ENCODE measurements around the gene MRPL22. TPM values are rescaled to one million over a fixed set of nuclear protein-coding genes. Genes with fewer than 3 reads are reported as not detected.
"Not testable (repeated sequence)": the region's sequence is repeated elsewhere in the genome, so short reads cannot be mapped to it uniquely, and the experiment has no call there.

The MRPL22 gene
- total RNA-seq = 10 to 100 TPM; 66.4 to 92.0 TPM

DNA sequence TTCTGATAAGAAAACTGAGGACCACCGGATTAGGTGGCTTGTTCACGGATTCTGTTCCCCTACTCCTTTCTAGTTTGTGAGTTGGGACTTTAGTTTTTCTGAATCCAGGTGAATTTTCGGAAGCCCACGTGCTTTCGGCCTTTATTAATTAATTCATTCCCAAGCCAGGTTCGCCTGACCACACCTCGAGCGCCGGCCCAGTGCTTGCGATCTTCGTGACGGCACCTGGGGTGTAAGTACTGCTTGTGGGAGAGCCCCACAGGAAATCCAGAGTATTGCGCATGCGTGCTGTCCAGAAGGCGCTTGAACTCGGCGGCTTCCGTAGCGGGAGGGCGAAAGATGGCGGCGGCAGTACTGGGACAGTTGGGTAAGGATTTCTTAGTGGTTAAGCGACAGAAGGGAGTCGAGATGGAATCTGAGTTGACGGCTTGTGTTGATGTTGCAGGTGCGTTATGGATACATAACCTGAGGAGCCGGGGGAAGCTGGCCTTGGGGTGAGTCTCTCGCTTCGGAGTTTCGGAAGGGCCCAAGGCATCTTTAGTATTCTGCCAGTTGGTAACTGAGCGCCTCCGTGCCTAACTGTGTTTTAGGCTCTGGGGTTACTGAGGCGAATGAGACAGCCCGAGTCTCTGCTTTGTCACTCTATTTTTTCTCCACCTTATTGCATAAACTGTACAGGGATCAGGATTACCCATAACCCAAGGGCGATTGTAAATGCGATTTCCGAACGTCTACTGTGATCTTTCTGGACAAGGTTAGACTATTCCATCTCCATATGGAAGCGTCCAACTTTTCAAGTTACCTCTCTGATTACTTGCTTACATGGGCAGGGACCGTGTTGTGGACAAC, at the start of gene MRPL22:
TSS of gene MRPL22 (plus strand) at position 302 of the 849 bp plus-strand sequence. CDS start at position 340, 38 bp downstream.
- Mint-ChIP-seq H3K27ac (peak within 1 kb of the TSS; percentile 97), H3K36me3 (ENCODE audit: low read depth) (peaks cover 22% of the 10 kb centered on the region), H3K27me3 (no peaks in the 10 kb centered on the region), H3K4me1 (peaks cover 5% of the 10 kb centered on the region), H3K9me3 (no peaks in the 10 kb centered on the region), H3K4me3 (peak within 1 kb of the TSS; percentile 95)
- peak; percentile 63 for ATAC-seq (replicated peaks)

DNA sequence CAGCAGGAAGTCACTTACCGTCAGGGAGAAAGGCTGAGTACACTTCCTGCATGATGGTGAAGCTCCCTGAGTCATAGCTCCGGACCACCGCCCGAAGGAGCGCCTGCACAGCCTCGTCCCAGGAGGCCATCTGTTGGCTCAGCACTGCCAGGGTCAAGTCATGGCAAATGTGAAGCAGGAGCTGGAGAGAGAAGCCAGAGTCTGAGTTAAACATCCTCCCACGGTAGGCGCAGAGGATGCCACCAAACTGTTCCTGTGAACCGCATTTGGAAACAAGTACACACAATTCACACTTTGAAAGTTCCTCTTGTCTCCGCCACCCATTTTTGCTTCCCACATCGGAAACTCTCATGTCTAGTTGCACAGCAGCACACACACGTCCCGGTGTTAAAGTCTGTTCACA, 48.5 kb upstream of the MRPL22 start:
- H3K36me3 Mint-ChIP-seq (ENCODE audit: low read depth) = peaks cover 99% of the 10 kb centered on the region
- H3K27me3 Mint-ChIP-seq = no peaks in the 10 kb centered on the region
- H3K4me3 Mint-ChIP-seq = no peak overlapping the region

DNA sequence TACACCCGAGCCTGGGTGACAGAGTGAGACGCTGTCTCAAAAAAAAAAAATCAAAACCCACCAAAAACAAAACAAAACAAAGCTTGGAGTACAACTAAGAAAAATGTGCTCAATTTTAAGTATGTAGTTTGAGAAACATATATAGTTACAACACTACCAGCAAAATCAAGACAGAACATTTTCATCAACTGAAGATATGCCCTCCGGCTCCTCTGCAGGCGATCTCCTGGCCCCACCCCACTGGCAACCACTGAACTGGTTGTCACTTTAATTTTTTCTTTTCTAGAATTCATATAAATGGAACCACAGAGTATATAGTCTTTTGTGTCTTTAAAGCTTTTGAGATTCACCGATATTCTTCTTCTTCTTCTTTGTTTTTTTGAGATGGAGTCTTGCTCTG, 47.5 kb upstream of the MRPL22 start:
- Mint-ChIP-seq H3K9me3 (no peaks in the 10 kb centered on the region), H3K27me3 (no peaks in the 10 kb centered on the region), H3K4me1 (no peaks in the 10 kb centered on the region), H3K4me3 (no peak overlapping the region), H3K27ac (no peak overlapping the region), H3K36me3 (ENCODE audit: low read depth) (peaks cover 99% of the 10 kb centered on the region)
- no peak for ATAC-seq (replicated peaks)

More for the DNA sequence above, 48.5 kb upstream of the MRPL22 start:
- ATAC-seq (replicated peaks) = no peak
- H3K9me3 Mint-ChIP-seq = no peaks in the 10 kb centered on the region
- H3K4me1 Mint-ChIP-seq = no peaks in the 10 kb centered on the region
- H3K27ac Mint-ChIP-seq = no peak overlapping the region

DNA sequence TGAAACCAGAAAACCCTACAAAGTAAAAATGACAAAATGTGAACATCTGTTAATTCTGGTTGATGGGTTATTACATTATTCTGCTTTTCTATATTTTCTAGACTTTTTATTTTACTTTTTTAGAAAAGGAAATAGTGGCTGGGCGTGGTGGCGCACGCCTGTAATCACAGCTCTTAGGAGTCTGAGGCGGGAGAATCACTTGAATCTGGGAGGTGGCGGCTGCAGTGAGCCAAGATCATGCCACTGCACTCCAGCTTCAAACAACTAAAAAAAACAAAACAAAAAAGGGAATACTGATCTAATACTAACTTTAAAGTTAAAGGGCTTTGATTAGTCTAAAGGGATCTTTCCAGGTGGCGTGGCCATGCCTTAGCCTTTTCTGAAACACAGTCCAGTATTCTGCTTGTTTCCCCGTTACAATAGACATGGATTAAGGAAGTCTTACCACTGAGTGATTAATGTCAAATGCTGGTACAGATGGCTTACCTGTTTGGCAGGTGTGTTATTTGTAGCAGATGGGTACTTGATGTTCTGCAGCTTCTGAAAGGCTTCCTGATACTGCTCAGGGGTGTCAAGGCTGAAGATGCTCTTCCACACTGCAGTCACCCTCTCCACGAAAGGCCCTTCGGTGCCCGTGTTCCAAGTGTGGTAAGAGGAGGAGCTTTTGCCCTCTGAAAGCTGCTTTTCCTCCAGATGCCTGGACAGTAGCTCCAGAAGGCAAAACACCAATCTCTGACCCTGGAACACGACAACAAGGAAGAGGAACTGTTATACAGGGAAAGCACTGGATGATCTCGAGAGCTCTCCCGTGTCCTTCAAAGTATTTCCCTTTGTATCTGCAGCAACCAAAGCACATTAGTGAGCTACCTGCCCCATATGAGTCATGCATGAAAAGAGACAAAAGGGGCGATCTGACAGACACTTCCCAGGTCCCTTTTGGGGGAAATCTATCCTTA, 45.0 kb upstream of the MRPL22 start:
- Mint-ChIP-seq H3K27me3 (no peaks in the 10 kb centered on the region), H3K9me3 (no peaks in the 10 kb centered on the region), H3K36me3 (ENCODE audit: low read depth) (peaks cover 99% of the 10 kb centered on the region), H3K4me3 (no peak overlapping the region), H3K27ac (no peak overlapping the region), H3K4me1 (no peaks in the 10 kb centered on the region)
- no peak for ATAC-seq (replicated peaks)

DNA sequence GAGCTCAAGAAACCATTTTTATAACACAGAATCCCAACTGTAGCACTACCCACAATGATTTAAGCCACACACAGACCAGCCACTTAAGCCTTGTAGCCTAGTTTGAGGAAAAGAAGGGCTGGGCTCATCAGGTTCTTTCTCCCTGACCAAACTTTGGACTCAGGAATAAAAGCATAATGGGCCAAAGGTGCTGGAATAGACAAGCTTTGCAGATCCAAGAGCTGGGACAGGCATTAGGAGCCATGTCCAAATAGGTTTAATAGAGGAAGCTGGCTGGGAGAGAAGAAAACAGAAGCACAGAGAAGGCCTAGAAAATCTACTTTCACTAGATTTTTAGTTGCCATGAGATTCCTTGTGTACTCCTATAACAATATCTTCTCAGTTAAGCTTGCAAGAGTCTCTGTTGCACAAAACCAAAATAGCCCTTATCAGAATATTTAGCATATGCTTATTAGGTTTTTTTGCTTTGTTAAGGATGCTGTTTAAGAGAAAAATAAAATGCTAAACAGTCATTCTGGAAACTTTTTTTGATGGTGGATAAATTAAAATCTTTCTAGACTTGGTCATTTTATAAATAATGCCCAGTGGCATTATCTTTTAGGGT, 44.2 kb upstream of the MRPL22 start:
- no peaks in the 10 kb centered on the region for H3K4me1 Mint-ChIP-seq
- H3K4me3 Mint-ChIP-seq = no peak overlapping the region
- H3K27ac Mint-ChIP-seq = no peak overlapping the region
- H3K36me3 Mint-ChIP-seq (ENCODE audit: low read depth) = peaks cover 99% of the 10 kb centered on the region
- no peak for ATAC-seq (replicated peaks)
- H3K27me3 Mint-ChIP-seq = no peaks in the 10 kb centered on the region
- H3K9me3 Mint-ChIP-seq = no peaks in the 10 kb centered on the region

DNA sequence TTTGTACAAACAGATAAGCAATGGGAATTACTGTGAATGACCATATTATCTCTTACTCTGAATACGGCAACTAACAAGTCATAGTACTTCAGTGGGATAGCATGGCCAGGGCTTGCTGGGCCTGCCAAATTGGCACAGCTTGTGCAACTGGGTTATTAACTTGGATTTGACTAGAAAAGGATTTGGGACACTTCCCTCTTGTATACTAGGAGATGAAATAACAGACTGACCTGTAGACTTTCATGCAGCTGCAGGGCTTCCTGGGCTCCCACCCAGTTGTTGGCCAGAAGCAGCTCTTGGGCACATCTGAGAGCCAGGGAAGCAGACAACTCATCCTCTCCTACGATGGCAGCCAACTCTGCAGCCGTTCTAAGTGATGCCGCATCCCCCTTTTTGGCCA, 42.7 kb upstream of the MRPL22 start:
- Mint-ChIP-seq H3K4me1 (no peaks in the 10 kb centered on the region), H3K36me3 (ENCODE audit: low read depth) (peaks cover 100% of the 10 kb centered on the region), H3K27me3 (no peaks in the 10 kb centered on the region), H3K27ac (no peak overlapping the region), H3K9me3 (no peaks in the 10 kb centered on the region), H3K4me3 (no peak overlapping the region)
- no peak for ATAC-seq (replicated peaks)

DNA sequence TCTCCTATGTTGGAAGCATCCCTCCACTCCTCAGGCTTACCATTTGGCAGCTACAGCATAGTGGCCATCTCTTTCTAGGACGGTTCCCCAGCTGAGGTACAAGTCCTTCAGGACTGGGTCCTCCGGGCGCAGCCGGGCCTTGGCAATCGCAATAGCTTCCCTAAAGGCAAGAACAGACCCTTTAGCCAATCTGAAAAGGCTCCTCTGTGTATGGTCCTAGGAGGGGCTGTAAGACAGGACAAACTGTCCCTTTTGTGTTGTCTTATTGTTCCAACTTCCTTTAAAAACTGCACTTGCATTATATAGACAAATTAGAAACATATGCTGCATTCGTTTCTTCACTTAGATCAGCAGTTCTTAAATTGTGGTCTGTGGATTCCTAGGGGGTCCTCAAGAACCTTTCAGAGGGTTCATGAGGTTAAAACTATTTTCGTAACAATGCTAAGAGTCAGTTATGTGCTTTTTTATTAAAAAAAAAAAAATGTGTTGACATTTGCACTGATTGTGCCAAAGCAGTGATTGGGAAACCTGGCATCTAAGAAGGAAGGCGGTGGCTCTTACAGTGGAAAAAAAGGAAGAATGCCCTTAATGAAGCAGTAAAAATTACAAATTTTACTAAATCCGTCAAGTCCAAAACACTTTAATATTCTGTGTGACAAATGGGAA, 41.6 kb upstream of the MRPL22 start:
- no peaks in the 10 kb centered on the region for H3K27me3 Mint-ChIP-seq
- no peak for ATAC-seq (replicated peaks)
- H3K4me3 Mint-ChIP-seq = no peak overlapping the region
- H3K36me3 Mint-ChIP-seq (ENCODE audit: low read depth) = peaks cover 100% of the 10 kb centered on the region
- no peak overlapping the region for H3K27ac Mint-ChIP-seq
- no peaks in the 10 kb centered on the region for H3K9me3 Mint-ChIP-seq
- H3K4me1 Mint-ChIP-seq = no peaks in the 10 kb centered on the region

DNA sequence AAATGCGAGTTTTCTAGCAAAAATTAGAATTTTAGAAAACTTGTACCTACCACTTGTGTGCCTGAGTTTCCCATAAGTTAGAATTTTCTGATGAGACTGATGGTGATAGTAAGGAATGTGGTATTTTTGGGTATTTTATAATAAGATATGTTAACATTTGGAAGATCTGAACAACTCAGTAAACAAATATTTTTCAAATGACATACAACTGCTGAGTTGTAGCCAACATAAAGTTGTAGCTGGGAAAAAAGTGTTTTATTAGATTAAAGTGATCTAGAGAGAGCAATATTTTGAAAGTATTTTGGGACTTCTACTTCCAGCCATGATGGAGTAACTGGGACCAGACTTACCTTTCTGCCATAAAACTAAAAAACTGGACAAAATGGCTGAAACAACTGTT, 40.8 kb upstream of the MRPL22 start:
- no peak overlapping the region for H3K4me3 Mint-ChIP-seq
- H3K36me3 Mint-ChIP-seq (ENCODE audit: low read depth) = peaks cover 100% of the 10 kb centered on the region
- H3K4me1 Mint-ChIP-seq = no peaks in the 10 kb centered on the region
- H3K27ac Mint-ChIP-seq = no peak overlapping the region
- no peak for ATAC-seq (replicated peaks)
- no peaks in the 10 kb centered on the region for H3K27me3 Mint-ChIP-seq
- H3K9me3 Mint-ChIP-seq = no peaks in the 10 kb centered on the region

DNA sequence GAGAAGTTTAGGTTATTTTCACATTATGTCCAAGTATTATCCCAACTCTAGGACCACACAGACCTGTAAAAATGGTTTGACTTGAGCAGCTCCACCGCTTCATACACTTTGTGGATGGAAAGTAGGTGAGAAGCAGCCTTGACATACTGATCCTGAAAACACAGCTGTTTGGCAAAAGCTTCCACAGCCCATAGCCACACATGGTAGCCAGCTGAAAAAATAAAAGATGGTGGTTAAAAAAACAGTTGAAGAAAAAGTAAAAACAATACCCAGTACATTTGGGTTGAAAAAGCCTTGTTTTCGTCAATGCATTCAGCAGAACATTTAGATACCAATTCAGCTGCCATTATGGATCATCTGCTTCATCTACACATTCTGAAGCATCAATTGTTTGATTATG, 39.6 kb upstream of the MRPL22 start:
- no peak overlapping the region for H3K27ac Mint-ChIP-seq
- H3K4me1 Mint-ChIP-seq = no peaks in the 10 kb centered on the region
- H3K36me3 Mint-ChIP-seq (ENCODE audit: low read depth) = peaks cover 100% of the 10 kb centered on the region
- no peaks in the 10 kb centered on the region for H3K27me3 Mint-ChIP-seq
- no peak for ATAC-seq (replicated peaks)
- H3K9me3 Mint-ChIP-seq = no peaks in the 10 kb centered on the region
- no peak overlapping the region for H3K4me3 Mint-ChIP-seq

DNA sequence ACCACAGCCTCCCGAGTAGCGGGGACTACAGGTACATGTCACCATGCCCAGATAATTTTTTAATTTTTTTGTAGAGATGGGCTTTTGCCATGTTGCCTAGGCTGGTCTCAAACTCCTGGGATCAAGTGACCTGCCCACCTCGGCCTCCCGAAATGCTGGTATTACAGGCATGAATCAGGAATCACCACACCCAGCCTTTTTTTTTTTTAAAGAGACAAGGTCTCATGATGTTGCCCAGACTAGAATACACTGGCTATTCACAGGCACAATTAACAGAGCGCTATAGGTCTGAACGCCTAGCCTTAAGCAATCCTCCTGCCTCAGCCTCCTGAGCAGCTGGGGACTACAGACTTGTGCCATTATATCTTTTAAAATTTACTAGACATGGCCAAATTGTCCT, 39.0 kb upstream of the MRPL22 start:
- Mint-ChIP-seq H3K27me3 (no peaks in the 10 kb centered on the region), H3K4me1 (no peaks in the 10 kb centered on the region), H3K27ac (no peak overlapping the region), H3K4me3 (no peak overlapping the region), H3K36me3 (ENCODE audit: low read depth) (peaks cover 100% of the 10 kb centered on the region), H3K9me3 (no peaks in the 10 kb centered on the region)
- ATAC-seq (replicated peaks) = no peak

DNA sequence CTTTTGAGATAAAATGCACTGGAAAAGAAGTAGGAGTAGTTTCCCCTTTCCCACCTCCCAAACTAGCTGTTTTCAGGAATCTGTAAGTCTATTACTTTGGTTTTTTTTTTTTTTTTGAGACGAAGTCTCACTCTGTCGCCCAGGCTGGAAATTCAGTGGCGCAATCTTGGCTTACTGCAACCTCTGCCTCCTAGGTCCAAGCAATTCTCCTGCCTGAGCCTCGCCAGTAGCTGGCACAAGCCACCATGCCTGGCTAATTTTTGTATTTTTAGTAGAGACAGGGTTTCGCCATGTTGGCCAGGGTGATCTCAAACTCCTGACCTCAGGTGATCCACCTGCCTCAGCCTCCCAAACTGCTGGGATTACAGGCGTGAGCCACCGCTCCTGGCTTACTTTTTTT, 35.3 kb upstream of the MRPL22 start:
- peaks cover 100% of the 10 kb centered on the region for H3K36me3 Mint-ChIP-seq (ENCODE audit: low read depth)
- ATAC-seq (replicated peaks); H3K9me3 Mint-ChIP-seq; H3K27me3 Mint-ChIP-seq; H3K4me1 Mint-ChIP-seq; H3K4me3 Mint-ChIP-seq; H3K27ac Mint-ChIP-seq: not testable (repeated sequence)

DNA sequence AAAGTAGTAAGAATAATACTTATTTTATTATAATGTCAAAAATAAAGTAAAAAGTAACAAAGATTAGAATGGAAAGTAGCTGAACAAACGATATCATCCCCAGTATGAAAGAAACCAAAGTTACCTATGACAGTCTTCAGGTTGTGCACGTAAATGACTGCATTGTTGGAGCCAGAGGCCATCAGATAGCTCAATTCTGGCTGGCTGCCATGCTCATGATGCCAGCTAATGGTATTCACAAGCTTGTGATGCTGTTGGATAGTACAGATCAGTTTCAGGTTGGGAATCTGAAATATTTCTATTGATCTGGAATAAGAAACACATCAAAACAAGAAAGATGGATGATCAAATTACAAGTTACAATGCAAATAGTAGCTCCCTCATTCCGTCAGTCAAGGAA, 24.0 kb upstream of the MRPL22 start:
- H3K4me3 Mint-ChIP-seq = no peak overlapping the region

DNA sequence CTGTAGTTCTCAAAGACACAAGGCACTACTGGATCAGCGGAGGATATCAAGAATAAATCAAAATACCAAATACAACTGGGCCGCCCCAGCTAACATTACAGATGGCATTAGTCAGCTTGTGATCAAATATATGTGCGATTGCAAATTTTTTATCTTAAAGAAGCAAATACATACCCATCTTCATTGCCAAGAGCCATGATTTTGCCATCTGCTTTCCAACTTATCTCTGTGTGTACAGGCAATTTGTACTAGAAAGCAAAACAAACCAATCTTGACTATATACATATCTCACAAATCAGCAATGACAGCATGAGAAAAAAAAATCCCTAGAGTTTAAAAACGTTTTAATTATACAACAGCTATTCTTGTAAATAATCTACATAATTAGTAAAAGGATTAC, 23.1 kb upstream of the MRPL22 start:
- H3K9me3 Mint-ChIP-seq = no peaks in the 10 kb centered on the region
- ATAC-seq (replicated peaks) = no peak
- no peaks in the 10 kb centered on the region for H3K27me3 Mint-ChIP-seq
- H3K36me3 Mint-ChIP-seq (ENCODE audit: low read depth) = peaks cover 93% of the 10 kb centered on the region
- no peaks in the 10 kb centered on the region for H3K4me1 Mint-ChIP-seq
- no peak overlapping the region for H3K4me3 Mint-ChIP-seq
- no peak overlapping the region for H3K27ac Mint-ChIP-seq

More for the DNA sequence above, 24.0 kb upstream of the MRPL22 start:
- peaks cover 96% of the 10 kb centered on the region for H3K36me3 Mint-ChIP-seq (ENCODE audit: low read depth)
- no peaks in the 10 kb centered on the region for H3K9me3 Mint-ChIP-seq
- no peak for ATAC-seq (replicated peaks)
- H3K4me1 Mint-ChIP-seq = no peaks in the 10 kb centered on the region
- H3K27me3 Mint-ChIP-seq = no peaks in the 10 kb centered on the region
- no peak overlapping the region for H3K27ac Mint-ChIP-seq

Data from activated T-helper 17 cell treated with anti-CD3 and anti-CD28 coated beads, Interleukin-2, amount 50 U/mL, for 72 hours (primary cell).